MM.1S (cell line): ENCODE results near the gene DPH3.

Source experiments
- DNase-seq: peaks from one replicate; pipeline ENCODE4 v3.0.0-alpha.2; 2015
- H2AFZ ChIP-seq: fragments of 300-600 bp; sonication (generic); 2 replicates; pipeline ENCODE4 v1.6.0; 2016; ENCODE audit warnings: antibody characterized with exemption, low read length
- H3F3A ChIP-seq: fragments of 300-600 bp; sonication (generic); 2 replicates; pipeline ENCODE4 v1.6.1; 2016; ENCODE audit warnings: mild to moderate bottlenecking, antibody characterized with exemption, low read length, moderate library complexity, mixed read lengths; ENCODE audit not compliant: insufficient read depth
- H3K27ac ChIP-seq: fragments of 300-600 bp; sonication (generic); 2 replicates; pipeline ENCODE4 v1.5.1; 2016; ENCODE audit warnings: mild to moderate bottlenecking, low read length
- H3K27me3 ChIP-seq: fragments of 300-600 bp; sonication (generic); replicated peaks from 2 replicates; pipeline ENCODE4 v1.6.0; 2016; ENCODE audit warnings: low read length; ENCODE audit not compliant: insufficient read depth
- H3K36me3 ChIP-seq: fragments of 300-600 bp; sonication (generic); replicated peaks from 2 replicates; pipeline ENCODE4 v1.6.1; 2016; ENCODE audit warnings: mild to moderate bottlenecking, low read length, mixed read lengths; ENCODE audit not compliant: insufficient read depth
- H3K4me1 ChIP-seq: fragments of 300-600 bp; sonication (generic); 2 replicates; pipeline ENCODE4 v1.6.1; 2016; ENCODE audit warnings: low read length, mixed read lengths
- H3K4me2 ChIP-seq: fragments of 300-600 bp; sonication (generic); 2 replicates; pipeline ENCODE4 v1.6.0; 2016; ENCODE audit warnings: low read depth, low read length
- H3K4me3 ChIP-seq: fragments of 300-600 bp; sonication (generic); 2 replicates; pipeline ENCODE4 v1.5.1; 2016; ENCODE audit warnings: low read length, mixed read lengths
- H3K79me2 ChIP-seq: fragments of 300-600 bp; sonication (generic); 2 replicates; pipeline ENCODE4 v1.6.1; 2016; ENCODE audit warnings: mixed run types, low read length, mixed read lengths
- H3K9ac ChIP-seq: fragments of 300-600 bp; sonication (generic); 2 replicates; pipeline ENCODE4 v1.6.1; 2016; ENCODE audit warnings: low read length, mixed read lengths
- H3K9me2 ChIP-seq: fragments of 300-600 bp; sonication (generic); replicated peaks from 2 replicates; pipeline ENCODE4 v1.6.1; 2016; ENCODE audit warnings: mild to moderate bottlenecking, low read length, mixed read lengths; ENCODE audit not compliant: insufficient read depth
- H3K9me3 ChIP-seq: fragments of 300-600 bp; sonication (generic); replicated peaks from 2 replicates; pipeline ENCODE4 v1.6.1; 2016; ENCODE audit warnings: mild to moderate bottlenecking, low read length, mixed read lengths; ENCODE audit not compliant: insufficient read depth
- H4K20me1 ChIP-seq: fragments of 300-600 bp; sonication (generic); 2 replicates; pipeline ENCODE4 v1.6.1; 2016; ENCODE audit warnings: mild to moderate bottlenecking, low read length, moderate library complexity, mixed read lengths; ENCODE audit not compliant: insufficient read depth
- EZH2 ChIP-seq: fragments of 300-600 bp; sonication (generic); optimal IDR thresholded peaks from 2 replicates; pipeline ENCODE3; 2017; ENCODE audit warnings: low read depth, mild to moderate bottlenecking, antibody characterized with exemption, low read length, mixed read lengths
- EZH2phosphoT487 ChIP-seq: fragments of 300-600 bp; sonication (generic); IDR thresholded peaks from 2 replicates; pipeline ENCODE4 v1.6.1; 2018; ENCODE audit warnings: antibody characterized with exemption, low read length
- TF ChIP-seq, protein P1 (sequence below): fragments of 300-600 bp; sonication (generic); IDR thresholded peaks from 2 replicates; pipeline ENCODE4 v1.5.1; 2016; ENCODE audit warnings: antibody characterized with exemption, low read length, mixed read lengths

The DPH3 gene

GRCh38 chr3:16236030-16236639, 28.6 kb downstream of the DPH3 start:
- no peaks in the 10 kb centered on the region for H3F3A ChIP-seq
- no peak overlapping the region for H3K4me3 ChIP-seq
- H3K79me2 ChIP-seq, result no peaks in the 10 kb centered on the region
- no peak overlapping the region for H3K4me2 ChIP-seq
- no peaks in the 10 kb centered on the region for H3K4me1 ChIP-seq
- H3K27me3 ChIP-seq, result no peaks in the 10 kb centered on the region
- no peak for DNase-seq
- H2AFZ ChIP-seq, result no peak overlapping the region
- H3K36me3 ChIP-seq, result no peaks in the 10 kb centered on the region
- no peaks in the 10 kb centered on the region for H3K9me2 ChIP-seq
- no peaks in the 10 kb centered on the region for H4K20me1 ChIP-seq
- no peaks in the 10 kb centered on the region for H3K9me3 ChIP-seq
- H3K9ac ChIP-seq, result no peak overlapping the region
- TF ChIP-seq, protein P1, sequence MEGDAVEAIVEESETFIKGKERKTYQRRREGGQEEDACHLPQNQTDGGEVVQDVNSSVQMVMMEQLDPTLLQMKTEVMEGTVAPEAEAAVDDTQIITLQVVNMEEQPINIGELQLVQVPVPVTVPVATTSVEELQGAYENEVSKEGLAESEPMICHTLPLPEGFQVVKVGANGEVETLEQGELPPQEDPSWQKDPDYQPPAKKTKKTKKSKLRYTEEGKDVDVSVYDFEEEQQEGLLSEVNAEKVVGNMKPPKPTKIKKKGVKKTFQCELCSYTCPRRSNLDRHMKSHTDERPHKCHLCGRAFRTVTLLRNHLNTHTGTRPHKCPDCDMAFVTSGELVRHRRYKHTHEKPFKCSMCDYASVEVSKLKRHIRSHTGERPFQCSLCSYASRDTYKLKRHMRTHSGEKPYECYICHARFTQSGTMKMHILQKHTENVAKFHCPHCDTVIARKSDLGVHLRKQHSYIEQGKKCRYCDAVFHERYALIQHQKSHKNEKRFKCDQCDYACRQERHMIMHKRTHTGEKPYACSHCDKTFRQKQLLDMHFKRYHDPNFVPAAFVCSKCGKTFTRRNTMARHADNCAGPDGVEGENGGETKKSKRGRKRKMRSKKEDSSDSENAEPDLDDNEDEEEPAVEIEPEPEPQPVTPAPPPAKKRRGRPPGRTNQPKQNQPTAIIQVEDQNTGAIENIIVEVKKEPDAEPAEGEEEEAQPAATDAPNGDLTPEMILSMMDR, result no peak
- no peak for TF ChIP-seq EZH2
- TF ChIP-seq EZH2phosphoT487, result no peak
- no peak overlapping the region for H3K27ac ChIP-seq

GRCh38 chr3:16234281-16234680, 30.5 kb downstream of the DPH3 start:
- Histone ChIP-seq H3K27ac (no peak overlapping the region), H3K36me3 (no peaks in the 10 kb centered on the region), H3K79me2 (no peaks in the 10 kb centered on the region), H3K9ac (no peak overlapping the region), H2AFZ (no peak overlapping the region), H3K4me1 (no peaks in the 10 kb centered on the region), H3K4me3 (no peak overlapping the region), H4K20me1 (no peaks in the 10 kb centered on the region), H3K9me2 (no peaks in the 10 kb centered on the region), H3K9me3 (no peaks in the 10 kb centered on the region), H3F3A (no peaks in the 10 kb centered on the region), H3K4me2 (no peak overlapping the region), H3K27me3 (no peaks in the 10 kb centered on the region)
- DNase-seq, result no peak
- TF ChIP-seq EZH2phosphoT487 (no peak), EZH2 (no peak)
- TF ChIP-seq, protein P1, result no peak

- Histone ChIP-seq H2AFZ (no peak overlapping the region), H3K9me3 (no peaks in the 10 kb centered on the region), H3K4me3 (no peak overlapping the region), H3K4me1 (no peaks in the 10 kb centered on the region), H3K9ac (no peak overlapping the region), H3K4me2 (no peak overlapping the region), H3K9me2 (no peaks in the 10 kb centered on the region), H3K36me3 (no peaks in the 10 kb centered on the region), H3F3A (no peaks in the 10 kb centered on the region), H3K27ac (no peak overlapping the region), H3K79me2 (no peaks in the 10 kb centered on the region), H3K27me3 (no peaks in the 10 kb centered on the region), H4K20me1 (no peaks in the 10 kb centered on the region)
- TF ChIP-seq, protein P1, result no peak
- TF ChIP-seq EZH2phosphoT487 (no peak), EZH2 (no peak)
- DNase-seq, result no peak
These were observed 30.9 kb downstream of the DPH3 start for GRCh38 chr3:16233806-16234205.
